Measurements from ENCODE around the gene NFE2L2.
A peak's percentile ranks its signal among the peaks of the same experiment; 100 is the strongest.
"Not testable (repeated sequence)": the region's sequence is repeated elsewhere in the genome, so short reads cannot be mapped to it uniquely, and the experiment has no call there.

The NFE2L2 gene

DNA sequence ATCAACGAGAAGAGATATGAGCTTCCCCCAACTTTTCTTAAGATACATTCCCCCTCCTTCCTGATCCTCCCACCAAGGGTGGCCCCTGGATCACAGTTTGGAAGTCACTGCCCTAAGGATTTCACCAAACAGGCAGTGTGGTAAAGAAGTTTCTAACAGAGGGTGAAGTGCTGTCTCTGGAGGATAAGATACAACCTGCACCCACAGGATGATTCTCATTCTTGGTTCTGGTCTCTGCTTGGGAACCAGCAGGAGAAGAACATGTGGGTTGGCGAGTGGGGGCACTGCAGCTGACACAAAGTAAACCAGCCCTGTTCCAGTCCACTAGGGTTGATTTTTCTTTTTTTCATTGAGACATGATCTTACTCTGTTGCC is 9.3 kb downstream of the NFE2L2 start:
- no peak for DNase-seq

DNA sequence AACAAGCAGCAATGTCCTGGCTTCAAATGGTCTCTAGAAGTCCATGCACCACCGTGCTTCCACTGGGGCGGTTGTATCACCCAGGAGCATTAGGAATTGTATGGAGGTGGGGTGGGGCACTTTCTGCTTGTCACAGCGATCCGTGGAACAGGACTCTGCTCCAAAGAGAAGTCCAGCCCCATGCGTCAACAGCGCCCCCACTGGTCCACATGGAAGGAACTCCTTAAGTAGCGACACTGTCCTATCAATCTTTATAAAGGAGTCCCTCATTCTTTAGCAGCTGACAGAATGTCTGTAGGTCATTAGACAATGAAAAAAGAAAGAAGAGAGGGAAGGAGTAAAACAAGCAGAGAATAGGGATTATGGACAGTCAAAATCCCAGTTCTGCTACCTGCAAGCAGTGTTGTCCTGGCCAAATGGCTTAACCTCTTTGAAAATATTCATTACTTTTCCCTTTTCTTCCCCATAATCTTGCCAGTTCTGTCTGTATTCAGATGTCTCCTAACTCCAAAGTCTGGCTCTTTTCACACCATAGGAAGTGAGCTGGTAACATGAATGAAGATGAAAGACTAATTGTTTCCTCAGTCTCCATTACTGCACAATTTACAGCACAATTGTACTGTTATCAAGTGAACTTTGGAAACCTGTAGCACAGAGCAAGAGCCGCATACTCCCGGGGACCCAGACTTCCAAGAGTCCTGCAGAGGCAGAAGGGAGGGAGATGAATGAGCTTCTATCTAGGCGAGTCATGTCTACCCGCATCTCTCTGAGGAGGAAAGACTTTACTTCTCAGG is 9.9 kb downstream of the NFE2L2 start:
- no peak for DNase-seq

GRCh38 chr2:177253704-177254103 is 10.8 kb downstream of the NFE2L2 start:
- DNase-seq = no peak

DNA sequence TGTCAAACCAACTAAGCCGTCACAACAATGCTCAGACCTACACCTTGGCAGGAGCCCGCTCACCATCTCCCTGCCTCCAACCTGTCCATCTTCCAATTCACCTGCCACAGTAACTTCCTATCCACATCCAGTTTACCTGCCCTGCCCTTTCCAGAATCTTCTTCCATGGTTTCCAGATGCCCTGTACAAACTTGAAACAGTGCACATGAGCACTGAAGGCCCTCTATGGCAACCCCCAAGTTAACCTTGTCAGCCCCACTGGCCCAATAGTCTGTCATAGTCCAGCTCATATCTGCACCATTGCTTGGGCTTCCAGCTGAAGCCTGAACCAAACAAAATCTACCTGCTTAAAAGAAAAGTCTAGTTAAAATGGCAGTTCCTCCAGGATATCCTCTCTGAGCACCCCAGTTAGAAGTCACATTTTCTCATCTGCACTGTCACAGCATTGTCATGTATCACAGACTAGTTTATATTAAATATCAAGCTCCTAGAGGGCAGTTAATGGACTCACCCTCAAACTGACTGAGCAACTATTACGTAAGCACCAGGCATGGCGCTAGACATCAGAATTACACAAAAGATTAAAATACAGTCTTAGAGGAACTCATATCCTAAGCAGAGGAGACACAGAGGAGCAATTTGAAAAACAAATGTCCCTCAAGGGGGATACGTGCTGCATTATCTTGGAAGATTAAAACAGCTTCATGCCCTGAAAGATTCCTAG is 11.6 kb downstream of the NFE2L2 start:
- DNase-seq = no peak

DNA sequence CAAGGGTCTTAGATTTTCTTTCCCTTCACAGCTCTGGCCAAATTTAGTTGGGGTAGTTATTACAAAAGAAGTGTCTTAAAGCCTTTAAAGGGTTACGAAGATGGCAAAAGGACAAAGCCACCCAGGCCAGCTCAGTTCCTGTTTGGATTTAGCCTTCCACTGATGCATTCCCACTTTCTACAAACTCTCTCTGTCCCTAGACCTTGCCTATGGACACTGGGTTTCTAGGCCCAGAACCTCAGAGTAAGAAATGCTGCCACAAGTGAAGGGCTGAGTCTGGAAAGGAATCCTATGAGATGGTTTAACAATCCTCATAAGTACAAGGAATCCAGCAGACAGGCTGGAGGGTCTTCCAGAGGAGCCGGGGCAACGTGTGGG is 13.4 kb downstream of the NFE2L2 start:
- no peak for DNase-seq

DNA sequence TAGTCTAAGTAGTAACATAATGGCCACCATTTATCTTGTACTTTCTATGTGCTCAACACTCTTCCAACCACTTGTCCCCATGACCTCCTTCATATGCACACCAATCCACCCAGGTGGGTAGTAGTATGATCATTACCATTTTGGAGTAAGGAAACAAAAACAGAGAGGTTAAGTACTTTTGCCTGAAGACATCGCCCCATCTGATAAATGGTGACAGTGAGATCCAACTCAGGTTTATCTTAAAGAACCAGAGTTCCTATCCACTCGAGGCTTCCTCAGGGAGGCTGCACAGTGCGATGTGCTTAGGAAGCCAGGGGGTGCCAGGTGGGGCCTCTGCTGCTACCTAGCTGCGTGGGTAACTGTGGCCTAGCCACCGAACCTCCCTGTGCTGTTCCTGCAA is 14.1 kb downstream of the NFE2L2 start:
- no peak for DNase-seq

- no peak for DNase-seq
These were observed 15.5 kb downstream of the NFE2L2 start for GRCh38 chr2:177249038-177249437.

DNA sequence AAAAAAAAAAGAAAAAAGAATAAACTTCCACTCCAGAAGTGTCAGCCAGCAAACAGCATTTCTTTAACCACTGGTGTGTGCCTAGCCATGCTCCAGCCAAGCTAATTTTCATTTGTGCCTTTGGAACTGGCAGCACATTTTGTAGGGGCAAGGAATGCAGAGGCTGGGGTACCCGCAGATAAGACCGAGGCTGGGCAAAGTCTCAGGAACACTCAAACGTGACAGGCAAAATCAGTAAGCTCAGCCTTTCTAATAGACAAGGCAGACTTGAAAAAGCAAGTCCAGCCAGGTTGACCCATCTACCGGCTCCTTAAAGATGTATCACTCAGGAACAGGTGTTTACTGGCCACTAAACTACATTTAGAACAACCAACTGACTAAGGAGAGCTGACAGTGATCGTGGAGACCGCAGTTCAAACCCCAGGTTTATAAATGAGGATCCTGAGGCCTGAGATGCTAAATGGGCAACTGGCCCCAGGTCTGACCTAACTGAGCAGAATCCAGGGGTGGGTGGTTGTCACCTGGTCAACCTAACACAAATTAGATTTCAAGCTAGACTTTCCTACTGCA is 16.7 kb downstream of the NFE2L2 start:
- DNase-seq = no peak

DNA sequence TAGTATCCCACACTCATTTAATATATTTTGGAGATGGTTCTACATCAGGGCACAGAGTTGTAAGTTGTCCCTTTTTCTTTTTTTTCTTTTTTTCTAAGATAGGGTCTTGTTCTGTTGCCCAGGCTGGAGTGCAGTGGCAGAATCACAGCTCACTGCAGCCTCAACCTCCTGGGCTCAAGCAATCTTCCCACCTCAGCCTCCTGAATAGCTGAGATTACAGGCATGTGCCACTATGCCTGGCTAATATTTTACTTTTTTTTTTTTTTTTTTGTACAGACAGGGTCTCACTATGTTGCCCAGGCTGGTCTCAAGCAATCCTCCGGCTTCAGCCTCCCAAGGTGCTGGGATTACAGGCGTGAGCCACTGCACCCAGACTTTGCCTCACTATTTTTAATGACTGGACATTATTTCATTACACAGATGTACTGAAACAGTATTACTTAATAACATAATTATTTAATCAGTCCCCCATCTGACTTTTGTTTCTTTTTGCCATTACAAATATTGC is 17.9 kb downstream of the NFE2L2 start:
- DNase-seq = not testable (repeated sequence)

DNA sequence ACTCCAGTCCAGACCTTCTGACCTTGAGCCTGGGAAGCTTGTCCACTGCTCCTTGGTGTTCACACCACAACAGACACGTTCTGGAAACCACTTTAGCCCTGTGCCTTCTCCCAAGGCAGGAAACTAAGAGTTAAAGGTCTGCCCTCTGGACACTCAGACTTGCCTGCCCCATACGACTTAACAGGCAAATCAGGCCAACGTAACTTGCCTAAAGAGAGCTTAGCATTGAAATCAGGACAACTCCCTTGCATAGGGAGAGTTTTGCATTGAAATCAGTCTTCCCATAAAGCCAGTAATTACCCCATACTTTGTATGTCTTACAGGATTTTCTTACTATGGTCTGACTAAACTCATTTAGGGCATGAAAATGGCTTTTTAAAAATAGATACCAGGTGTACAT is 18.5 kb downstream of the NFE2L2 start:
- DNase-seq = no peak

- no peak for DNase-seq
These were observed 19.5 kb downstream of the NFE2L2 start for GRCh38 chr2:177245010-177245422.

DNA sequence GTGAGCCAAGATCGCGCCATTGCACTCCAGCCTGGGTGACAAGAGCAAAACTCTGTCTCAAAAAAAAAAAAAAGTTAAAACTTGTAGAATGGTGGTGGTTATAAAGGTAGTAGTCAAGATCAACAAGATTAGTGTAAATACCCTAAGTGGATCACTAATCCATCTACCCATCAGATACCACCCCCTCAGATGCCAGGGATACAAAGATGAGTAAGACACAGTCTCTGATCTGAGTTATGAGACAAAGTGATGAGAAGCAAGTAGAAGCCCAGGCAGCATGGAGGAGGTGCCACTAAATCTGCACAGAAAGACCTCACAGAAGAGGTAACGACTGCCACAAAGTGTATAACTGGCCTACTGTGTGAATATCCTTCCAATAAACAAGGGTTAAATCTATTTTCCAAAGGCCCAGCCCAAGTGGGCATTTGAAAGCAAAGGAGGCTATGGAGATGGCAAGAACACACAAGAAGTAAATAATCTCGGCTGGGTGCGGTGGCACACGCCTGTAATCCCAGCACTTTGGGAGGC is 20.2 kb downstream of the NFE2L2 start:
- DNase-seq = no peak

DNA sequence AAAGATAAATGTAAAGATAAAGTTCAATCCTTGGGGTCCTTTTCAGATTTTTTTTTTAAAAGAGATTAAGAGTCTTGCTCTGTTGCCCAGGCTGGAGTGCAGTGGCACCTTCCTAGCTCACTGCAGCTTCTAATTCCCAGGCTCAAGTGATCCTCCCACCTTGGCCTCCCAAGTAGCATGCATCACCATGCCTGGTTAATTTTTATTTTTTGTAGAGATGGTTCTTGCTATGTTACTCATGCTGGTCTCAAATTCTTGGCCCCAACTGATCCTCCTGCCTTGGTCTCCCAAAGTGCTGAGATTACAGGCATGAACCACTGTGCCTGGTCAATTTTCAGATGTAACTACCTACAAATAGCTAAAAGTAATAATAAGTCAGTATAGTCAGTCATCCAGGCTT is 21.1 kb downstream of the NFE2L2 start:
- no peak for DNase-seq

GRCh38 chr2:177243073-177243472 is 21.5 kb downstream of the NFE2L2 start:
- no peak for DNase-seq

- DNase-seq = no peak
These were observed 22.2 kb downstream of the NFE2L2 start for GRCh38 chr2:177242121-177242987.

GRCh38 chr2:177241711-177242120 is 22.8 kb downstream of the NFE2L2 start:
- DNase-seq = no peak

- DNase-seq = peak in 1 of 2 experiments; percentile 22
These were observed 24.4 kb downstream of the NFE2L2 start for GRCh38 chr2:177239932-177240630.

DNA sequence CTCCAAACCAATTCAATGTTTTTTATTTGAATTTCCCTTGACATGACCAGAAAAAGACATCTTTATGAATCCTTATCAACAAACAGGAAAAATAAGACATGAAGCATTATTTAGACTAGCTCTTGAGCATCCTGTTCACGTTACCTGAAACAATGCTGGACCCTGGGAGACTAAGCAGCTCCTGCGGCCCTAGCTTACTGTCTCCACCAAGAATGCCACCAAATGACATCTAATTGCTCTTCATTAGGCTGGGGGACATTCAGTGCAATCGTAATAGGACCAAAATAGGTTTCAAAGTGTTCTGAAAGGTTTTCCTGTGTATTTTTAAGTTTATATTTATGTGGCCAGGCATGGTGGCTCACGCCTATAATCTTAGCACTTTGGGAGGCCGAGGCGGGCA is 25.5 kb downstream of the NFE2L2 start:
- DNase-seq = no peak

- DNase-seq = no peak
These were observed 26.6 kb downstream of the NFE2L2 start for GRCh38 chr2:177237932-177238331.

DNA sequence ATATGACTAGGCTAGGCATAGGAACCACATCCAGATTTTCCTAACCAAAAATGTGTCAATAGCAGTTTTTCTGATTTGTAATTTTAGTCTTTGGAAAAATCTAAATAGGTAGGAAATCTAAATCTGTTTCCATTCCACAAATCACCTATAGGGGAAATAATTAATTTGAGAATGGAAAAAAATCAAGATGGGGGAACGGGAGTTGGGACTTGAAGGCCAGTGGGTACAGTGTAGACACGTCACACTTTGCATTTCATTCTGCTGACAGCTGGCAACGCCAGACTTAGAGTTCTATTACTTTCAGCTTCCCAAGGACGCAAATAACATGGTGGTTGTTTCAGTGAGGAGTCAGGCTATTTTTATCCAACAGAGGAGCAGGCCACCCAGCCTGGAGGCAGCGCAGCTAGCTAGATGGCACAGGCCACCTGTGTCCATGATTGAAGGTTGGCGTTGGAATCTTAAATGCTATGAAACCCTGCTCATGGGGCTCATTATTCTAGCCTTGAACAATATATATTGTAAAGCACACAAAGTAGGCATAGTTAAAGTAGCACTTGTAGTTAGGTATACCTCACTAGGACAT is 28.6 kb downstream of the NFE2L2 start:
- no peak for DNase-seq

DNA sequence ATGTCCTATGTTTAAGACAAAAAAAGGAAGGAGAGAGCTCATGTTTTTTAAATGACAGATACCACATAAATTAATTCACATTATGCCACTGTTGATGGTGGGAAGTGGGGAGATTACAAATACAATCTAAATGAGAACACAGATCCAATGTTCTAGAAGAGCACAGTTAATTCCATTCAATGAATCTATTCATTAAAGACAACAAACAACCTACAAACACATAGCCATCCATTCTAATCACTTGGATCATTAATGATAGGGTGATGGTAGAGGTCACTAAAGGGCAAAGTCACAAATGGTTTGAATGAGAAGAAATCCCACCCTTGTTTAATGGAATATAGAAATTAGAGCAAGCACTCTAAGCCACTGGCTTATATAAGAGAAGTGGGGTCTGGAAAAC is 30.3 kb downstream of the NFE2L2 start:
- DNase-seq = no peak
